Astrocyte of the cerebellum (primary cell): Measurements from ENCODE around the gene RRP1B.

Experiments used
- DNase-seq: peaks from one replicate; pipeline ENCODE4 v3.0.0-alpha.2; 2011; ENCODE audit warnings: low read depth
- H3K4me3 ChIP-seq: 2 replicates; pipeline ENCODE4 v1.5.1; 2011; ENCODE audit warnings: mild to moderate bottlenecking, low read depth, low read length, moderate library complexity
- in situ Hi-C: cut with HindIII; loops from 2 replicates; pipeline ENCODE4 v1.10.0; 2017; ENCODE audit warnings: low sequenced_read_pairs
- TF ChIP-seq, protein P1 (sequence below): IDR thresholded peaks from 2 replicates; pipeline ENCODE4 v1.5.1; 2012; ENCODE audit warnings: low read length, low read depth, moderate library complexity, mild to moderate bottlenecking; ENCODE audit errors: missing control alignments

The RRP1B gene

DNA sequence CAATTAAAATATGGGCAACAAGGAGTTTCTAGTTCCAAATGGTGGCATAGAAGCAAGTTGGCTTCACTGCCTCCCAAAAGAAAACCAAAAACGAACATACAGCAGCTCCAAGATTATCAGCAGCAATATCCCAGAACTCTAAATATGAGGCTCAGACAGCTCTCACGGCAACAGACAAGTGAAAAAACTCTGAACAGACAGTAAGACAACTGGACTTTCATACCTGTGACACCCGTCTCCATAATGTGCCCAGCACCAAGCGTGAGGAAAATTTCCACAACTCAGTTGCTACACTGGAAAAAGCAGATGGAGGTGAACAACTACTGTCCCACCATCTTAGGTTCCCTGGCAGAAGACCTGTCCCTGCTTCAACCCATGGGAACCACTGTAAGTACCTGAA, 40.0 kb upstream of the RRP1B start:
- in situ Hi-C loops = no loop called here
- DNase-seq = no peak
- TF ChIP-seq, protein P1, sequence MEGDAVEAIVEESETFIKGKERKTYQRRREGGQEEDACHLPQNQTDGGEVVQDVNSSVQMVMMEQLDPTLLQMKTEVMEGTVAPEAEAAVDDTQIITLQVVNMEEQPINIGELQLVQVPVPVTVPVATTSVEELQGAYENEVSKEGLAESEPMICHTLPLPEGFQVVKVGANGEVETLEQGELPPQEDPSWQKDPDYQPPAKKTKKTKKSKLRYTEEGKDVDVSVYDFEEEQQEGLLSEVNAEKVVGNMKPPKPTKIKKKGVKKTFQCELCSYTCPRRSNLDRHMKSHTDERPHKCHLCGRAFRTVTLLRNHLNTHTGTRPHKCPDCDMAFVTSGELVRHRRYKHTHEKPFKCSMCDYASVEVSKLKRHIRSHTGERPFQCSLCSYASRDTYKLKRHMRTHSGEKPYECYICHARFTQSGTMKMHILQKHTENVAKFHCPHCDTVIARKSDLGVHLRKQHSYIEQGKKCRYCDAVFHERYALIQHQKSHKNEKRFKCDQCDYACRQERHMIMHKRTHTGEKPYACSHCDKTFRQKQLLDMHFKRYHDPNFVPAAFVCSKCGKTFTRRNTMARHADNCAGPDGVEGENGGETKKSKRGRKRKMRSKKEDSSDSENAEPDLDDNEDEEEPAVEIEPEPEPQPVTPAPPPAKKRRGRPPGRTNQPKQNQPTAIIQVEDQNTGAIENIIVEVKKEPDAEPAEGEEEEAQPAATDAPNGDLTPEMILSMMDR = no peak

DNA sequence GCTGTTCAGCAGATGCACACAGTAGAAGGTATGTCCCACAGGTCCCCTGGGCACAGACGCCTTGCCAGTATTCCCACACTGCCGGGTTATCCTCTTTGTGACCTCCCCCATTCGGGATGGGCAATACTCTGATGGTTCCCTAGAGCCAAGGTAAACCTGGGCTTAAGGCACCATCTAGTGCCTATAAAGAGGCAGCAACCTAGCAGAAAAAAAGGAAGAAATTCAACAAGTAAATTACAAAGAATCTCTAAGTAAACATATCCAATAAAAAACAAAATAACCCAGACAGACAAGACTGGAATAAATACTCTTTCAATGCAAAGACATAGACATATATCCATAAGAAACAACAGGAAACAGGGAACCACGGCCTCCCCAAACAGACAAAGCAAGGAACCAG, 39.5 kb upstream of the RRP1B start:
- no peak overlapping the region for H3K4me3 ChIP-seq
- TF ChIP-seq, protein P1 = no peak
- DNase-seq = no peak
- in situ Hi-C loops = no loop called here

More for the DNA sequence above, 40.0 kb upstream of the RRP1B start:
- H3K4me3 ChIP-seq = no peak overlapping the region

DNA sequence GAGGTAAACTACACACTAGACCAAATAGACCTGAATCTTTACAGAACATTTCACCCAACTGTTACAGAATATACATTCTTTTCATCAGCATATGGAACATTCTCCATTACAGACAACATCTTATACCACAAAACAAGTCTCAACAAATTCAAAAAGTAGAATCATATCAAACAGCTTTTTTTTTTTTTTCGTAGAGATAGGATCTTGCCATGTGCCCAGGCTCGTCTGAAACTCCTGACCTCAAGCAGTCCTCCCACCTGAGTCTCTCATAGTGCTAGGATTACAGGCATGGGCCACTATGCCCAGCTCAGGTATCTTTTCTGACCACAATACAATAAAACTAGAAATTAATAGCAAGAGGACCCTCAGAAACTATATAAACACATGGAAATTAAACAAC, 36.6 kb upstream of the RRP1B start:
- no peak overlapping the region for H3K4me3 ChIP-seq
- DNase-seq = no peak
- in situ Hi-C loops = no loop called here
- TF ChIP-seq, protein P1 = no peak

DNA sequence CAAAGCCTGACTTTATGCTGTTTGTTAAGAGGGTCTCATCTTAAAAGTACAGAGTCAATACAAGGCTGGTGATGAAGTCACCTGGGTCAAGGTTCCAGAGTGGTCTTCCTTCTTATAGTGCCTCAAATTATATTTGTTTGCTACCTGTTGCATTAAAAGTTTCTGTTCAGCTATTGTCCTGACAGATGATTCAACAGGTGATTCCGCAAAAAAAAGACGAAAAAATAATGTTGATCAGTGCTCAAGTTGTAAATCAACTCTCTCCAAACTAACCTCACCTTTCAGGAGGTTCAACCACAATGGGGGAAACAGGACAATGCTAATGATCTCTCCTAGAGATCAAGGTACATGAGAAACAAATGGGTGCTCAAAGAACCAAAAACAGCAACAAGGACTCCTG, 35.8 kb upstream of the RRP1B start:
- TF ChIP-seq, protein P1 = no peak
- DNase-seq = no peak
- in situ Hi-C loops = no loop called here
- H3K4me3 ChIP-seq = no peak overlapping the region

DNA sequence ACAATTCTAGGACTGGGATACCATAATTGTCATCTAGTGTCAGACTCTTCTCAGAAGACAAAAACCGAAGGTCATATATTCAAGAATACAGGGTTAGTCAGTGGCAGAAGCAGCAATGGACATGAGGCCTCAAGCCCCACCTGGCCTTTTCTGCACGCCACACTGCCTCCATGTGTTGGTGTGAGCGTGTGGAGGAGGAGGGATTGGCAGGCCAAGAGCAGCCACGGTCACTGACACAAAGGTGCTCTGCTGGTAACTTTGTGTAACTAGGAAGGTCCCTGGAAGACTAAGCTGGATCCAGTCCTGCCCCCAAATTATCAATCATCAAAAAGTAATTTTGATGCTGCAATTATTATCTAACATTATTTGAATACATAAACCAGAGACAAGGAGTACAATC, 35.0 kb upstream of the RRP1B start:
- H3K4me3 ChIP-seq = no peak overlapping the region
- in situ Hi-C loops = no loop called here
- TF ChIP-seq, protein P1 = no peak
- DNase-seq = no peak

DNA sequence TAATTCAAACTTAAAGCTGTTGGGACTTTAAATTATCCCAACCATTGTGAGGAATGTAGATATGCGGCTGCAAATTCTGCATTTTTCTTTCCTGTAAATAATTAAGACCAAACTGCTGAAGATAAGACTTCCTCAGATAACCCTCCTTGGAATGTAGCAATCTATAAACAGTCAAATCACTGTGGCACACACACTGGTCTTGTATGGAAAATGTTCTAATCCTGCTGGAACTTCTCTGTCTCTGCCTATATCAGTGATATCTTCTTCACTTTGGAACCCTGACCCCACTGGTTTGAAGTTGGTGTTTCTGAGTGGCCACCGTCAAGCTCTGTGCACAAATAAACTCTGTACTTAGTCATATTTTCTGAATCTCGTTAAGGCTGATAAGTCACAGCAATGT, 33.0 kb upstream of the RRP1B start:
- in situ Hi-C loops = no loop called here
- no peak overlapping the region for H3K4me3 ChIP-seq
- DNase-seq = no peak
- TF ChIP-seq, protein P1 = no peak

DNA sequence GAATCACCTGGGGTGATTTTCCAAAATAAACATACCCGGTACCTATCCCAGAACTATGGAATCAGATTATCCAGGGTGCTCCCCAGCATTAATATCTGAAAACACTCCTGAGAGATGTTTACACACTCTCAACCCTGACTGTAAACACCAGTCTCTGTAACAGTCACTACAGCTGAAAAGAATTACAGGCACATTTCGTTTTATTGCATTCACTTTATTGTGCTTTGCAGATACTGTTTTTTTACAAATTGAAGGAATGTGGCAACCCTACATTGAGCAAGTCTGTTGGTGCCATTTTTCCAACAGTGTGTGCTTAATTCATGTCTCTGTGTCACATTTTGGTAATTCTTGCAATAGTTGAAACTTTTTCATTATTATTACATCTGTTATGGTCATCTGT, 31.8 kb upstream of the RRP1B start:
- no peak for DNase-seq
- in situ Hi-C loops = no loop called here
- no peak overlapping the region for H3K4me3 ChIP-seq
- TF ChIP-seq, protein P1 = no peak
